GM18861 (cell line): Measurements from ENCODE around the gene BUB1B.

Experiments
- ATAC-seq: cut with Tn5 transposase; IDR thresholded peaks from one replicate; pipeline ENCODE4 v1.9.1; 2021; ENCODE audit not compliant: unreplicated experiment

BUB1B gene

GRCh38 chr15:40252438-40253166, 91.7 kb downstream of the BUB1B start:
- no peak for ATAC-seq

- no peak for ATAC-seq
Observed at GRCh38 chr15:40253167-40253790, 92.4 kb downstream of the BUB1B start.

- no peak for ATAC-seq
Observed at GRCh38 chr15:40254452-40254851, 93.6 kb downstream of the BUB1B start.

GRCh38 chr15:40255033-40255432, 94.2 kb downstream of the BUB1B start:
- ATAC-seq, result no peak

- no peak for ATAC-seq
Observed at GRCh38 chr15:40256638-40257235, 95.9 kb downstream of the BUB1B start.

GRCh38 chr15:40257656-40258450, 97.0 kb downstream of the BUB1B start:
- no peak for ATAC-seq

GRCh38 chr15:40258544-40258943, 97.7 kb downstream of the BUB1B start:
- no peak for ATAC-seq

GRCh38 chr15:40259021-40259420, 98.2 kb downstream of the BUB1B start:
- ATAC-seq, result no peak

GRCh38 chr15:40263024-40263754, 102.3 kb downstream of the BUB1B start:
- ATAC-seq, result no peak

- no peak for ATAC-seq
Observed at GRCh38 chr15:40264321-40265153, 103.7 kb downstream of the BUB1B start.

- ATAC-seq, result no peak
Observed at GRCh38 chr15:40265355-40265754, 104.5 kb downstream of the BUB1B start.

- ATAC-seq, result no peak
Observed at GRCh38 chr15:40265875-40266274, 105.0 kb downstream of the BUB1B start.

GRCh38 chr15:40266828-40267304, 106.0 kb downstream of the BUB1B start:
- no peak for ATAC-seq

GRCh38 chr15:40267670-40268069, 106.8 kb downstream of the BUB1B start:
- no peak for ATAC-seq

GRCh38 chr15:40269604-40270003, 108.7 kb downstream of the BUB1B start:
- no peak for ATAC-seq

GRCh38 chr15:40270246-40270995, 109.6 kb downstream of the BUB1B start:
- ATAC-seq, result no peak
